Measurements from ENCODE around the gene CTNNA1.
"Not testable (repeated sequence)": the region's sequence is repeated elsewhere in the genome, so short reads cannot be mapped to it uniquely, and the experiment has no call there.

The CTNNA1 gene

GRCh38 chr5:138752951-138753793 lies at the start of gene CTNNA1:
Gene CTNNA1 (plus strand): TSS chr5:138753425. CDS start chr5:138781925, 28,500 bp downstream.
- peak; percentile 12 for DNase-seq

- not testable (repeated sequence) for DNase-seq
Observed at GRCh38 chr5:138703777-138704176, 49.4 kb upstream of the CTNNA1 start.

GRCh38 chr5:138705007-138705406 lies 48.2 kb upstream of the CTNNA1 start:
- DNase-seq, result no peak

- no peak for DNase-seq
Observed at GRCh38 chr5:138705567-138705966, 47.7 kb upstream of the CTNNA1 start.

GRCh38 chr5:138706655-138707480 lies 46.4 kb upstream of the CTNNA1 start:
- DNase-seq, result no peak

- no peak for DNase-seq
Observed at GRCh38 chr5:138708791-138709190, 44.4 kb upstream of the CTNNA1 start.

GRCh38 chr5:138709202-138709601 lies 44.0 kb upstream of the CTNNA1 start:
- DNase-seq, result no peak

GRCh38 chr5:138711087-138711486 lies 42.1 kb upstream of the CTNNA1 start:
- no peak for DNase-seq

- no peak for DNase-seq
Observed at GRCh38 chr5:138711811-138712210, 41.4 kb upstream of the CTNNA1 start.

- no peak for DNase-seq
Observed at GRCh38 chr5:138712324-138712723, 40.9 kb upstream of the CTNNA1 start.

GRCh38 chr5:138712791-138713190 lies 40.4 kb upstream of the CTNNA1 start:
- no peak for DNase-seq

- no peak for DNase-seq
Observed at GRCh38 chr5:138713247-138713646, 40.0 kb upstream of the CTNNA1 start.

GRCh38 chr5:138714694-138715093 lies 38.5 kb upstream of the CTNNA1 start:
- no peak for DNase-seq

GRCh38 chr5:138715931-138716432 lies 37.2 kb upstream of the CTNNA1 start:
- not testable (repeated sequence) for DNase-seq

GRCh38 chr5:138716456-138716924 lies 36.7 kb upstream of the CTNNA1 start:
- DNase-seq, result no peak

GRCh38 chr5:138717399-138717798 lies 35.8 kb upstream of the CTNNA1 start:
- no peak for DNase-seq

- DNase-seq, result no peak
Observed at GRCh38 chr5:138719811-138720210, 33.4 kb upstream of the CTNNA1 start.

- no peak for DNase-seq
Observed at GRCh38 chr5:138720840-138721239, 32.4 kb upstream of the CTNNA1 start.

- no peak for DNase-seq
Observed at GRCh38 chr5:138721979-138722378, 31.2 kb upstream of the CTNNA1 start.

GRCh38 chr5:138722544-138723177 lies 30.6 kb upstream of the CTNNA1 start:
- DNase-seq, result no peak

GRCh38 chr5:138724470-138725146 lies 28.6 kb upstream of the CTNNA1 start:
- DNase-seq, result no peak

GRCh38 chr5:138725153-138725817 lies 27.9 kb upstream of the CTNNA1 start:
- DNase-seq, result peak; percentile 64

Measured in NCI-H1694 treated with DMSO at 0.1 percent for 48 hours (cell line).